ENCODE results near the gene RGS6. TPM values are rescaled to one million over a fixed set of nuclear protein-coding genes. Genes with fewer than 3 reads are reported as not detected.
A peak's percentile ranks its signal among the peaks of the same experiment; 100 is the strongest.
"Not testable (repeated sequence)": the region's sequence is repeated elsewhere in the genome, so short reads cannot be mapped to it uniquely, and the experiment has no call there.

The RGS6 gene
- total RNA-seq, 2 donors from 2014 or later = 0.08 TPM; not detected in 1

DNA sequence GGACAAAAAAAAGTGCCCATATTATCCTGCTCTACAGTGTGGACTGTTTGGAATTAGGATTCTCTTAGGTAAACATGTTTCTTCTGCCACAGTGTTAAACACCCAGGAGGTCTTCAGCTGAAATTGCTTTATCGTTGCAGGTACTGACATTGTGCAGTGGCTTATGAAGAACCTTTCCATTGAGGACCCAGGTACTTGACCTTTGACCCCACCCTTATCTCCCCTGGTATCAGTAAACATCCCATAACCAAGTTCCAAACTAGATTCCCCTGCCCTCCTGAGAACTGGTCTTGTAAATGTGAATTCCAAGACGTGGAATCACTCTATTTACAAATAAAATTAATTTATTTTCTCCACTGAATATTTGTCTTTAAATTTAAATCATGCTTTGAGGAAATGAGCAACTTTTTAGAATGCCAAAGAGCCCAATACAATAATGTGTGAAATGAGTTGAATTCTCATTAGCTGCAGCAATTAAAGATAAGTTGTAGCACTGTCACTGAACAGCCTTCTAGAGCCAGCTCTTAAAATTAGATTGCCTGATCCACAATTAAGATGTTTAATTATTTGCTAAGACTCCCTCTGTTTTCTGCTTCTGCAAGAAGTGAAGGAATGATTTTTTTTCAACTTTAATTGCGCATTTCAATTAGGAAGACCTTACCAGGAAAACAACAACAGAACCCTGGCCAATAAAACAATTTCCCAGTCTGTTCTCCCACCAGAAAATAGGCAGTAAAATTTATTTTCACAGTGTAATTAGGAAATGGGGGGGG is 522.3 kb downstream of the RGS6 start:
- H3K4me1 Mint-ChIP-seq (ENCODE audit: low read depth in 2 of 2) = peaks cover 33 to 36% of the 10 kb centered on the region in 2 donors
- H3K27me3 Mint-ChIP-seq = no peaks in the 10 kb centered on the region
- no peak overlapping the region for H3K27ac Mint-ChIP-seq
- no peak overlapping the region for H3K4me3 Mint-ChIP-seq
- no peaks in the 10 kb centered on the region for H3K36me3 Mint-ChIP-seq
- DNase-seq (ENCODE audit: low spot score) (no peak), ATAC-seq (no peak)
- no peaks in the 10 kb centered on the region for H3K9me3 Mint-ChIP-seq

DNA sequence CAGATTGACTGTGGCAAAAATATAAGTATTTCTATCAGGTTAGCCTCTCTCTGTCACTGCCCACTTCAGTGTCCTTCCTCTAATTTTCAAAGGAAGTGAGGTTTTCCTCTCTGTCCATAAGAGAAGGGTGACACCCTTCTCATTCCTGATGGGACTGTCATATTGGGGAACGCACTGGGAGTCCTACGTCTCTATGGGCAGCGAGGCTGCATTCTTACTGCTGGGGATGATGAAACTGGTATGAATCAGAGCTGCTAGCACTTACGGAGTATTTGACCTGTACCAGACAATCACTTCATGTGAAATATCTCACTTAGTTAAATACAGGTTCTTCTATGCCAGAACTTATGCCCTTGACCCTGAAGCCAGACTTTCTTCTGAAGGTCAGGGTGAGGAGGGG is 525.4 kb downstream of the RGS6 start:
- Mint-ChIP-seq H3K36me3 (no peaks in the 10 kb centered on the region), H3K9me3 (no peaks in the 10 kb centered on the region), H3K4me3 (no peak overlapping the region), H3K27ac (no peak overlapping the region), H3K4me1 (ENCODE audit: low read depth in 2 of 2) (peaks cover 9 to 15% of the 10 kb centered on the region in 2 donors), H3K27me3 (no peaks in the 10 kb centered on the region)
- ATAC-seq = no peak
- no peak for DNase-seq (ENCODE audit: low spot score)

DNA sequence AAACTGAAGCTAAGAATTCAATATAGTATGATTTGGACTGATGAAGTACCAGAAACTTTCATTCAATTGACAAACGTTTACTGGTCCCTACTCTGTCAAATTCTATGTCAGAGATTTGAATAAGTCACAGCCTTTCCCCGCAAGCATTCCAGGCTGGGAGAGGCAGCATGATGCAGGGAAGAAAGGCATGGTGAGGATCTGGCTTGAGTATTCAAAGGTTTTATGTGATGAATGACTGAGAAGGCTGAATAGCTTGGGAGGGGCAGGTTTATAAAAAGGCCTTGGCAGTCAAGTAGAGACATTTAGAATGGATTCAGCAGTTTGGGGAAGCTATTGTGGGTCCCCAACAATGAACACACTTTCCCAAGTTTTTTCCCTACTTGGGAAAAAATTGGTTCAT is 529.8 kb downstream of the RGS6 start:
- Mint-ChIP-seq H3K36me3 (peaks cover 5% of the 10 kb centered on the region), H3K9me3 (peaks cover 5% of the 10 kb centered on the region), H3K27ac (no peak overlapping the region), H3K4me1 (ENCODE audit: low read depth in 2 of 2) (peaks cover 0 to 2% of the 10 kb centered on the region in 2 donors), H3K4me3 (no peak overlapping the region), H3K27me3 (no peaks in the 10 kb centered on the region)
- ATAC-seq (no peak), DNase-seq (ENCODE audit: low spot score) (no peak)

DNA sequence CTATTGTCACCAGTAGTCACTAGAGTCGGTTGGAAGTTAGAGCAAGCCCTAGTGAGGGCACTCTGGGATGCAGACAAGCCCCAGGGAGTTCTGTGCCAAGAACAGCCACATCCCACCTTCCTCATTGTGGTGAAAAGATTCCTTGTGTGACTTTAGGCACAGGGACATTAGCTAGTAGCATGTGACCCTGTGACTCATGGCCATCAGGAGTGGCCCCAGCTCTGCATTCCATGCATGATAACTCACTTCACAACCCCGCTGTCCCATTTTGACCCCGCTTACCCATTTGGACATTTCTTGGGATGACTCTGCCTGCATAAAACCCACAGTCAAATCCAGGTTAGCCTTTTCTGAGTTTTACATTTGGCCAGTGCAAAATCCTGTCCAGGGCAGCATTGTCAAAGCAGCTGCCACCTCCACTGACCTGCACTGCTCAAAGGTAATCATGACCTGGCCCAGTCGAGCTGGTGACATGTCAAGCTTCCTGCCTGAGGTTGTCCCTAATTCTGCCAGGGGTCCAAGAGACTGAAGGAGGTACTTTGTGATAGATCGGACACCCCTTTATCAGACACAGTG is 531.1 kb downstream of the RGS6 start:
- peaks cover 5% of the 10 kb centered on the region for H3K36me3 Mint-ChIP-seq
- DNase-seq (ENCODE audit: low spot score) (no peak), ATAC-seq (no peak)
- H3K9me3 Mint-ChIP-seq = peaks cover 5% of the 10 kb centered on the region
- H3K27ac Mint-ChIP-seq = no peak overlapping the region
- peaks cover 0 to 5% of the 10 kb centered on the region in 2 donors for H3K4me1 Mint-ChIP-seq (ENCODE audit: low read depth in 2 of 2)
- H3K4me3 Mint-ChIP-seq = no peak overlapping the region
- no peaks in the 10 kb centered on the region for H3K27me3 Mint-ChIP-seq

DNA sequence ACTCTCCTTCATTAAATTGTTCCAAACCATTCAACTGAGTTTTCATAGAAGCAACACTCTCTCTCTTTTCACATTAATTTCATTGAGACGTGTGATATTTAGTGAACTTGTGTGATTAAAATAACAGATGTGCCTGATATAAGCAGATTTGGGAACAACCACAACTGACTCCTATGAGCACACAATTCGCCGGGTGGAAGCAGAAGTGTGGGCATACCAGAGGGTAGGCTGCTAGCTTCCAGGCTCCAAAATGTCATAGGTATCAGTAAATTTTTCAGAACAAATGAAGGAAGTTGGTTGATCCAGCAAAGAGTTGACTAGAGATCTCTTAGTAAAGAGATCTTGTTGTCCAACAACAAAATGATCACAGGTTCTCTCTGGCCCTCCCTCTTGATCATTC is 532.0 kb downstream of the RGS6 start:
- peaks cover 0 to 5% of the 10 kb centered on the region in 2 donors for H3K4me1 Mint-ChIP-seq (ENCODE audit: low read depth in 2 of 2)
- peaks cover 5% of the 10 kb centered on the region for H3K36me3 Mint-ChIP-seq
- no peak for ATAC-seq
- H3K27me3 Mint-ChIP-seq = no peaks in the 10 kb centered on the region
- DNase-seq (ENCODE audit: low spot score) = no peak
- no peak overlapping the region for H3K4me3 Mint-ChIP-seq
- H3K27ac Mint-ChIP-seq = no peak overlapping the region
- peaks cover 5% of the 10 kb centered on the region for H3K9me3 Mint-ChIP-seq

DNA sequence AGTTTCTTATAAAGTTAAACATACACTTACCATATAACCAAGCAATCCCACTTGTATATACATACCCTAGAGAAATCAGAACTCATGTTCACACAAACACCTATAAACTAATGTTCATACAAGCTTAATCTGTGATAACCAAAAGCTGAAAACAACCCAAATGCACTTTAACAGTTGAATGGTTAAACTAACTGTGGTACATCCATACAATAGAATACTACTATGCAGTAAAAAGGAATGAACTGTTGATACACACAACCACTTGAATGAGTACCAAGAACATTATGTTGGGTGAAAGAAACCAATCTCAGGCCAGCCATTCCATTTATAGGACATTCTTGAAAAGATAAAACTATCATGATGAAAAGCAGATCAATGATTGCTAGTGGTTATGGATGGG is 534.1 kb downstream of the RGS6 start:
- H3K9me3 Mint-ChIP-seq = peaks cover 5% of the 10 kb centered on the region
- H3K4me1 Mint-ChIP-seq (ENCODE audit: low read depth in 2 of 2) = peaks cover 0 to 5% of the 10 kb centered on the region in 2 donors
- H3K36me3 Mint-ChIP-seq = peaks cover 5% of the 10 kb centered on the region
- no peak overlapping the region for H3K27ac Mint-ChIP-seq
- H3K4me3 Mint-ChIP-seq = no peak overlapping the region
- ATAC-seq (no peak), DNase-seq (ENCODE audit: low spot score) (no peak)
- H3K27me3 Mint-ChIP-seq = no peaks in the 10 kb centered on the region

DNA sequence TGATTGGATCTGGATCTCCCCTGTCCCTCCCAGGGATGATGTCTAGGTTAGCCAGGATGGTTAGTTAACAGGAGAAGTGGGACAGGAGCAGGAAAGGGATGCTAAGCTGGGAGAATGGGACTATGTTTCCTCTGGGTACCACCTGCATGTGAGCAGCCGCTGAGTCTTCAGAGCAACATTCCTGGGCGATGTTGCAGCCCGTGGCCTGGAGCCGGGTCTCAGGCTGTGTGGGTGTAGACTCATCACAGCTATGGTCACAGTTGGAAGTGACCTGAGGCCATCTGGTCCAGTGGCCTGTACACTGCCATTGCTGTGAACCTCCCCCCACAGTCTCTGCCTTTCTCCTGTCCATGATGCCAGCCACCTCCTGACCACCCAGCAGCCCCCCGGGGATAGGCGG is 539.1 kb downstream of the RGS6 start:
- Mint-ChIP-seq H3K4me1 (ENCODE audit: low read depth in 2 of 2) (peaks cover 8 to 13% of the 10 kb centered on the region in 2 donors), H3K4me3 (no peak overlapping the region), H3K27ac (peak overlapping the region in 1 of 2 donors; percentile 48), H3K27me3 (no peaks in the 10 kb centered on the region), H3K36me3 (no peaks in the 10 kb centered on the region), H3K9me3 (no peaks in the 10 kb centered on the region)
- peak in 1 of 2 donors; percentile 11 for ATAC-seq
- no peak for DNase-seq (ENCODE audit: low spot score)

DNA sequence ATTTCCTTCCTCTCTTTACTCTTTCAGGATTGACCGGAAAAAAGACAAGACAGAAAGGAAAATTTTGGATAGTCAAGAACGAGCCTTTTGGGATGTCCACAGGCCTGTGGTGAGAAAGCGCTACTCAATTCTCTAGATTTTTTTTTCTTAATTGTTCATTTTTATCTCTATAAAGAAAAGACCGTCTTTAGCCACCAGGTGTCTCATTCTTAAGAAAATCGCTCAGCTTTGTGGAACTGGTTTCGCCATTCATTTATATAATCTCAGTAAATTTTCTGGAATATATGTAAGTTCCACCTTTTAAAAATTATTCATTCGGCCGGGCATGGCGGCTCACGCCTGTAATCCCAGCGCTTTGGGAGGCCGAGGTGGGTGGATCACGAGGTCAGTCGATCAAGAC is 540.6 kb downstream of the RGS6 start:
- no peak for ATAC-seq
- no peaks in the 10 kb centered on the region for H3K27me3 Mint-ChIP-seq
- H3K27ac Mint-ChIP-seq = no peak overlapping the region
- H3K9me3 Mint-ChIP-seq = no peaks in the 10 kb centered on the region
- H3K36me3 Mint-ChIP-seq = no peaks in the 10 kb centered on the region
- no peak for DNase-seq (ENCODE audit: low spot score)
- H3K4me1 Mint-ChIP-seq (ENCODE audit: low read depth in 2 of 2) = peaks cover 23 to 25% of the 10 kb centered on the region in 2 donors
- no peak overlapping the region for H3K4me3 Mint-ChIP-seq

DNA sequence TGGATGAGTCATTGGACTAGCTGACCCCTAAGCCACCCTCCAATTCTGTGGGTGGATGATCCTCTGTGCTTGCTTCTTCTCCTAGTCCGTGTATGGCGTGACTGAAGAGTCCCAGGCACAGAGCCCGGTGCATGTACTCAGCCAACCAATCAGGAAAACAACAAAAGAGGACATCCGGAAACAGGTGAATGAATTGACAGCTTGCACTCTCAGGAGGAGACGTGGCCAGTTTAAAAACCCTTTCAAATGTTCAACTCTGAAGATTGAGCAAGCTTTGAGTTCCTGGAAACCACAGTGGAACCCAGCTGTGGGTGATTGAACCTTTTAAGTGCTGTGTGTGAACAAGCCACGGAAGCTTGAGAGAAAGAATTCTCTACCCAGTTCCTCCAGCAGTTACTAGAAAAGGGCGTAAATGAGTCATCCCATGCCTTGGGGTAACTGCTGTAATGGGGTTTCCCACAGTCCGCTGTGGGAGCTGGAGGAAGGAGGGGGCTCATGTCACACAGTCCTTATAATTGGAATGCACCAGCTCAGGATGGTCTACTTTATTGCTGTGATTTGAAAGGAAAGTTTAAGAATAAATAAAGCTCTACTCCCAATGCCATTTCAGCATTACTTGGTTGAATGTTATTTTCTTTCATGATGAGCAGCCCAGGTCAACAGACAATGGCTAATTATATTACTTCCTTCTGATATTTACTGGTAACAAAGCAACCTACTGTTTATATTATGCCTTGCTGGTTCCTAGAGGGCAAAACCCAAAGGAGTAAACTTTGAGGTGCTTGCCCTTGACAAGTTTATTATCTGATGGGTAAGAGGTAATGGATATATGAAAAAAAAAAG is 544.6 kb downstream of the RGS6 start:
- Mint-ChIP-seq H3K4me3 (peak overlapping the region; percentile 87), H3K36me3 (no peaks in the 10 kb centered on the region), H3K27me3 (no peaks in the 10 kb centered on the region), H3K9me3 (no peaks in the 10 kb centered on the region), H3K27ac (peak overlapping the region; percentile 95 to 97), H3K4me1 (ENCODE audit: low read depth in 2 of 2) (peaks cover 51 to 56% of the 10 kb centered on the region in 2 donors)
- DNase-seq (ENCODE audit: low spot score) (peak; percentile 91), ATAC-seq (peak; percentile 96 to 97)

DNA sequence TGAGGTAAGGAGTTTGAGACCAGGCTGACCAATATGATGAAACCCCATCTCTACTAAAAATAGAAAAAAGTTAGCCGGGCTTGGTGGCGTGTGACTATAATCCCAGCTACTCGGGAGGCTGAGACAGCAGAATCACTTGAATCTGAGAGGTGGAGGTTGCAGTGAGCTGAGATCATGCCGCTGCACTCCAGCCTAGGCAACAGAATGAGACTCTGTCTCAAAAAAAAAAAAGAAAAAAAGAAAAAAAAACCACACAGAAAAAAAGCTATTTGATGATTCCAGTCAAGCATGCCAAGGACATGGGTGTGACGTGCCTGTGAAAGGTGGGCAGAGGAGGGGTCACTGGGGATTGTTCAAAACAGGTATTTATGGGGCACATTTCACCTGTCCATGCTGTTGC is 545.3 kb downstream of the RGS6 start:
- Mint-ChIP-seq H3K27ac (peak overlapping the region; percentile 95 to 97), H3K4me1 (ENCODE audit: low read depth in 2 of 2) (peaks cover 51 to 60% of the 10 kb centered on the region in 2 donors), H3K4me3 (peak overlapping the region; percentile 87)
- ATAC-seq = peak in 1 of 2 donors; percentile 0
- H3K36me3 Mint-ChIP-seq; H3K9me3 Mint-ChIP-seq; DNase-seq (ENCODE audit: low spot score); H3K27me3 Mint-ChIP-seq: not testable (repeated sequence)

DNA sequence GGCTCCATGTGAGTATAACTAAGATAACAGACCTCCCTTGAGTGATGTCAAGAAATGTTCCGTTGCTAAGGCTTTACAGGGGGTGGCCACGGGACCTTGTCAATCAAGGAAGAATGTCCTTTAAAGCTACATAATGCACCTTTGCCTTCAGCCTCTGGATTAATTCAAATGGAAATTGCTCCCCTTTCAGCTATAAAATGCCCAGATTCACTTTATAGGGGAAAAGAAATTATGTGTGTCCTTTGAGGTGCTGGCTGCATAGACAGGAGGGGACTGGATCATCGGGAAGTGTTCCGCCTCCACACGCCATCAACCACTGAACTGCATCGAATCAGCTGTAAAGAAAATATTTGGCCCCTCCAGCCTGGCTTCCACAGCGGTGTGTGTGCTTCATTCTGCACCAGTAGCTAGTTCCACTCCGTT is 546.3 kb downstream of the RGS6 start:
- H3K36me3 Mint-ChIP-seq = peaks cover 7% of the 10 kb centered on the region
- DNase-seq (ENCODE audit: low spot score) (no peak), ATAC-seq (no peak)
- peak overlapping the region; percentile 95 to 97 for H3K27ac Mint-ChIP-seq
- H3K4me3 Mint-ChIP-seq = peak overlapping the region; percentile 87
- no peaks in the 10 kb centered on the region for H3K9me3 Mint-ChIP-seq
- H3K27me3 Mint-ChIP-seq = no peaks in the 10 kb centered on the region
- H3K4me1 Mint-ChIP-seq (ENCODE audit: low read depth in 2 of 2) = peaks cover 51 to 65% of the 10 kb centered on the region in 2 donors

DNA sequence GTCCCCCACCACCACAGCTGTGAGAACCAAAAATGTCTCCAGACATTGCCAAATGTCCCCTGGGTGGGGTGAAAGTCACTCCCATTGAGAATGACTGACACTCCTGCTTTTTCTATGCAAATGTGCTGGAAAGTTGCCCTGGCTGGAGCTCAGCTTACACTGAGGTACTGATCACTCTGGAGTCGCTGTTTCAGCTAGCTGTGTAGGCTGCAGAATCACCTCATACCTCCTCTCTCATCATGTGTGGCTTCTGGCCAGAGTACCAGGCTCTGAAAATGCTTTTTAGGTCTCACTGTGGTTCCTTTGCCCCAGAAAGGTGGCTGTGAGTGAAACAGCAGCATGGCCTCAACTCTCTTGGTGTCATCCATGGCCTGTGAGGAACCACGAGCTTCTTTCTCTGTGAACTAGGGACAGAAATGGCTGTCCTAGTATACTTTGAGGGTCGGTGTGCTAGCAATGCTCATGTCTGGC is 547.3 kb downstream of the RGS6 start:
- Mint-ChIP-seq H3K4me1 (ENCODE audit: low read depth in 2 of 2) (peaks cover 55 to 65% of the 10 kb centered on the region in 2 donors), H3K27ac (peak overlapping the region; percentile 57 to 77), H3K4me3 (peak overlapping the region; percentile 59), H3K9me3 (no peaks in the 10 kb centered on the region), H3K36me3 (peaks cover 12% of the 10 kb centered on the region), H3K27me3 (no peaks in the 10 kb centered on the region)
- ATAC-seq (no peak), DNase-seq (ENCODE audit: low spot score) (no peak)

DNA sequence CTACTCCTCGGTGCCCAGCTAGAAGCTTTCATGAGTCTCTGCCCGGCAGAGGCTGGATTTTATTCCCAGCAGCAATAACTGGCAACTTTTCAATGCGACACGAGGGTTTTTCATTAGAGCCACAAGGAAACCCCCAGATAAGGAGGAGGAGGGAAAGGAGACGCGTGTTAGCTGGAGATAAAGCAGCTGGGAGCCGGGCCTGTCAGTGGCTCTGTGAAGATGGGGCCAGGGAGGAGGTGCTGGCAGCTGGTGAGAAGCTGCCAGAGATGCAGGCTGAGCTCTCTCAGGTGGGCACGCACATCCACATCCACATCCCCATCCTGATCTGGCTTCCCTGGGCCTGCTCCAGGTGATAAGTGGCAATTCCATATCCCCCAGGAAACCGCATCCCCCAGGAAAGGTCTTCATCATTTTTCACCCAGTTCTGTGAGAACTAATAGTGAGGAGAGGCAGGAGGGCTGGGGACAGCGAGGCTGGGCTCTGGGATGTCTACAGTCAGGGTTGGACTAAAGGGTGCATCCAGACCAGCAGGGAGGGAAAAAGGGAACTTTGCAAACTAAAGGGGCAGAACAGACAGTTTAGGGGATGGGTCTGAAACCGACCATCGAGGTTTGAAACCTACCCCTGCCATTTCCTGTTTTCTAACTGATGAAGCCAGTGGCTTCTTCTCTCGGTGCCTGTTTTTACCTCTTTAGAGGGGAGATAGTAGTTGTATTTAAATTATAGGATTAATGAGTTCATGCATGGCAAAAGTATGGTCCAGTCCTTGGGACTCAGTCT is 548.4 kb downstream of the RGS6 start:
- H3K9me3 Mint-ChIP-seq = peaks cover 3% of the 10 kb centered on the region
- DNase-seq (ENCODE audit: low spot score) = no peak
- peaks cover 12% of the 10 kb centered on the region for H3K36me3 Mint-ChIP-seq
- H3K4me1 Mint-ChIP-seq (ENCODE audit: low read depth in 2 of 2) = peaks cover 55 to 65% of the 10 kb centered on the region in 2 donors
- H3K27ac Mint-ChIP-seq = peak overlapping the region; percentile 57 to 77
- no peak for ATAC-seq
- peak overlapping the region; percentile 59 for H3K4me3 Mint-ChIP-seq
- H3K27me3 Mint-ChIP-seq = no peaks in the 10 kb centered on the region

Data from natural killer cell treated with Interleukin-12 subunit alpha and Interleukin-12 subunit beta and Interleukin-15 and Interleukin-18, amount 100 ng/mL, for 72 hours (primary cell).